ENCODE measurements around the gene AP4M1.

AP4M1 gene

DNA sequence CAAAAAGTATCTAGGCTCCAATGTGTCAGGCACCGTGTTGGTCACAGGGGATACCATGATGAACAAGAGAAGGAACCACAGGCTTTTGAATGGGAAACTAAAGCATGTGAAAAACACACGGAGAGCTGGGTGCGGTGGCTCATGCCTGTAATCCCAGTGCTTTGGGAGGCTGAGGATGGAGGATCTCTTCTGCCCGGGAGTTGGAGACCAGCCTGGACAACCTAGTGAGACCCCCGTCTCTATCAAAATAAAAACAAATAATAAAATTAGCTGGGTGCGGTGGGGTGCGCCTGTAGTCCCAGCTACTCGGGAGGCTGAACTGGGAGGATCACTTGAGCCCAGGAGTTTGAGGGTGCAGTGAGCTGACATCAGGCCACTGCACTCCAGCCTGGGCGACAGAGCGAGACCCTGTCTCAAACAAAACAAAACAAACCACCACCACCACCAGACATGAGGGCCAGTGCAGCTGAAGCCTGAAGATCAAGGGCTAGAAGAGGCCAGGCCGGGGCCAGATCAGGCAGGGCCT lies 13.3 kb upstream of the AP4M1 start:
- Histone ChIP-seq H3K9ac (ENCODE audit: low read depth, low read length) (peak overlapping the region; percentile 93), H3K4me3 (ENCODE audit: low read length) (peak overlapping the region; percentile 88), H3K4me1 (ENCODE audit: control insufficient read depth, insufficient read depth, low read length) (peaks cover 38% of the 10 kb centered on the region), H3K9me3 (replicated peaks; ENCODE audit: low read length) (no peaks in the 10 kb centered on the region), H3K36me3 (ENCODE audit: insufficient read depth, low read length) (peaks cover 30% of the 10 kb centered on the region), H3K4me2 (ENCODE audit: low read length) (peak overlapping the region; percentile 85), H3K27me3 (ENCODE audit: control insufficient read depth, insufficient read depth, low read length) (no peaks in the 10 kb centered on the region)

DNA sequence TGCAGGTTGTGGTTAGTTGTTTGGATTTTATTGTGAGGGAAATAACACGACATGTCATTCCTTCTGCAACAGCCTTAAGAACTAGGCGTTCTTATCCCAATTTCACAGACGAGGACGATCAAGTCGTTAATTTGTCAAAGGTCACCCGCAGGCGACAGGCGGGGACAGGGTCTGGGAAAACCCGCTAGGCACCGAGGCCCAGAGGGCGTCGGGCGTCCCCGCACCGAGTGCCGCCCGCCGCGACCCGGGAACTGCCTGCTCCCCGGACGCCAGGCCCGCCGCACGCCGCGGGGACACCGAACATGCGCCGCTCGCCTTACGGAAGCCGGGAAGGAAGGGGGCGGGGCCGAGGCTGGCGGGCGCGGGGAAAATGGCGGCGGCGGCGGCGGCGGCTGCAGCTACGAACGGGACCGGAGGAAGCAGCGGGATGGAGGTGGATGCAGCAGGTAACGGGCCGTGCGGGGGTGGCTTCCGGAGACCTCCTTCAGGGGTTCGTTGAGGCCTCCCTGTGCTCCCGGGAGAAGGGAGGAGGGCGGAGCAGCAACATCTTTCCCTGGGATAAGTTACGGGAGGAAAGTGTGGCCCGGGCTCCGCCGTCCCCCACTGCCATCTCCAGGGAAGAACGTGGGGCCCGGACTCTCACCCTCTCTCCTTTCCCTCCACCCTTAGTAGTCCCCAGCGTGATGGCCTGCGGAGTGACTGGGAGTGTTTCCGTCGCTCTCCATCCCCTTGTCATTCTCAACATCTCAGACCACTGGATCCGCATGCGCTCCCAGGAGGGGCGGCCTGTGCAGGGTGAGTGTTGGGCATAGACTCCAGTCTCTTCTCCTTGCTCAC lies 12.6 kb upstream of the AP4M1 start, which contains the start of gene COPS6:
Gene COPS6 (plus strand): TSS at position 349 of the 837 bp plus-strand sequence. CDS start 22 bp downstream, at position 371.
- Histone ChIP-seq H3K36me3 (ENCODE audit: insufficient read depth, low read length) (peaks cover 37% of the 10 kb centered on the region), H3K9me3 (replicated peaks; ENCODE audit: low read length) (no peaks in the 10 kb centered on the region), H3K4me1 (ENCODE audit: control insufficient read depth, insufficient read depth, low read length) (peaks cover 43% of the 10 kb centered on the region)

DNA sequence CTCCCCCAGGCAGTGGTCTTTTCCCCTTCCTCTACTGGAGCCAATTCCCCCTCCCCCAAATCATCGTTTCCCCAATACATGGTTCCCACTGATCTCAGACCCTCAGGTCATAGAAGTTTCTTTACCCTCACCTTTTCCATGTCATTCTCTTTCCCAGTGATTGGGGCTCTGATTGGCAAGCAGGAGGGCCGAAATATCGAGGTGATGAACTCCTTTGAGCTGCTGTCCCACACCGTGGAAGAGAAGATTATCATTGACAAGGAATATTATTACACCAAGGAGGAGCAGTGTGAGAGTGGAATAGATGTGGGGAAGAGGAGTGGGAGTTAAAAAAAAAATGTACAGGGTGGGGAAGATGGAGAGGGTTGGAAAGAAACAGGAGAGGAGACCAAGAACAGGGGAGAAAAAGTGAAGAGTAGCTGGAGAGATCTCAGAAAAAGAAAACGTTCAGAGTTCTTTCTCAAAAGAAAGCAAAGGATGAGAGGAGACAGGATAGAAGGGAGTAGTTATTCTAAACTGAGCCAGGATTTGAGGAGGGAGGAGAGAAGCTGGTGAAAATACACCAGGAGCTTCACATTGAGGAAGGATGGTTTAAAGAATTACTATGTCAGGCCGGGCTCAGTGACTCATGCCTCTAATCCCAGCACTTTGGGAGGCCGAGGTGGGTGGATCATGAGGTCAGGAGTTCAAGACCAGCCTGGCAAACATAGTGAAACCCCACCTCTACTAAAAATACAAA lies 11.8 kb upstream of the AP4M1 start:
- Histone ChIP-seq H3K4me1 (ENCODE audit: control insufficient read depth, insufficient read depth, low read length) (peaks cover 43% of the 10 kb centered on the region), H3K9me3 (replicated peaks; ENCODE audit: low read length) (no peaks in the 10 kb centered on the region), H3K36me3 (ENCODE audit: insufficient read depth, low read length) (peaks cover 45% of the 10 kb centered on the region), H3K9ac (ENCODE audit: low read depth, low read length) (peak overlapping the region; percentile 93), H3K27me3 (ENCODE audit: control insufficient read depth, insufficient read depth, low read length) (no peaks in the 10 kb centered on the region), H3K4me2 (ENCODE audit: low read length) (peak overlapping the region; percentile 85), H3K4me3 (ENCODE audit: low read length) (peak overlapping the region; percentile 88)

More for the DNA sequence above, 12.6 kb upstream of the AP4M1 start, which contains the start of gene COPS6:
- H3K9ac ChIP-seq (ENCODE audit: low read depth, low read length) = peak within 1 kb of the TSS; percentile 93
- no peaks in the 10 kb centered on the region for H3K27me3 ChIP-seq (ENCODE audit: control insufficient read depth, insufficient read depth, low read length)
- H3K4me2 ChIP-seq (ENCODE audit: low read length) = peak within 1 kb of the TSS; percentile 85
- H3K4me3 ChIP-seq (ENCODE audit: low read length) = peak within 1 kb of the TSS; percentile 88

DNA sequence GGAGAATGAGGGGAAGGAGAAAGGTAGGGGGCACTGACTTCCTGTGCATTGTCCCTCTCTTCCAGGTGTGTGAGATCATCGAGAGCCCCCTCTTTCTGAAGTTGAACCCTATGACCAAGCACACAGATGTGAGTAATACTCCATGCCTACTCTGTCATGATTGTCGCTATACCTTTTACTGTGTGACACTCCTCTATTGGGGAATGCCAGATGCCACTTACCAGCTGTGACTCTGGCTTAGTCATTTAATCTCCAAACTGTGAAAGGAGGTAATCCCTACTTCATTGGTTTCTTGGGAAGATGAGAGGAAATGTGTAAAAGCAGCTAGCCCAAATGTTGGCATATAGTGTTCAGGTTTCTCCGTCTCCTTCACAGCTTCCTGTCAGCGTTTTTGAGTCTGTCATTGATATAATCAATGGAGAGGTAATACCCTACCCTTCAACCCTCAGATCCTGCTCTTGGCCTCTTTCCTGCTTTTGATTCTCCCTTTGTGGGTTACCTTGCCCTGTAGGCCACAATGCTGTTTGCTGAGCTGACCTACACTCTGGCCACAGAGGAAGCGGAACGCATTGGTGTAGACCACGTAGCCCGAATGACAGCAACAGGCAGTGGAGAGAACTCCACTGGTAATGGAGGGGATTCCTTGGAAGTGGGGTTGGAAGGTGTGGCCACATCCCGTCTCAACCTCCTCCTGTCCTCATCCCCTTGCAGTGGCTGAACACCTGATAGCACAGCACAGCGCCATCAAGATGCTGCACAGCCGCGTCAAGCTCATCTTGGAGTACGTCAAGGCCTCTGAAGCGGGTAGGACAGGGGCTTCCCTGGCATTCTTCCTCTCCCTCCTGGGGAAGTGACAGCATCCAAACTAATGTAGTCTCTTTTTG lies 10.7 kb upstream of the AP4M1 start:
- no peak overlapping the region for H3K9ac ChIP-seq (ENCODE audit: low read depth, low read length)
- H3K36me3 ChIP-seq (ENCODE audit: insufficient read depth, low read length) = peaks cover 55% of the 10 kb centered on the region
- peaks cover 43% of the 10 kb centered on the region for H3K4me1 ChIP-seq (ENCODE audit: control insufficient read depth, insufficient read depth, low read length)
- peak overlapping the region; percentile 85 for H3K4me2 ChIP-seq (ENCODE audit: low read length)
- H3K9me3 ChIP-seq (replicated peaks; ENCODE audit: low read length) = no peaks in the 10 kb centered on the region
- H3K27me3 ChIP-seq (ENCODE audit: control insufficient read depth, insufficient read depth, low read length) = no peaks in the 10 kb centered on the region
- peak overlapping the region; percentile 41 for H3K4me3 ChIP-seq (ENCODE audit: low read length)

DNA sequence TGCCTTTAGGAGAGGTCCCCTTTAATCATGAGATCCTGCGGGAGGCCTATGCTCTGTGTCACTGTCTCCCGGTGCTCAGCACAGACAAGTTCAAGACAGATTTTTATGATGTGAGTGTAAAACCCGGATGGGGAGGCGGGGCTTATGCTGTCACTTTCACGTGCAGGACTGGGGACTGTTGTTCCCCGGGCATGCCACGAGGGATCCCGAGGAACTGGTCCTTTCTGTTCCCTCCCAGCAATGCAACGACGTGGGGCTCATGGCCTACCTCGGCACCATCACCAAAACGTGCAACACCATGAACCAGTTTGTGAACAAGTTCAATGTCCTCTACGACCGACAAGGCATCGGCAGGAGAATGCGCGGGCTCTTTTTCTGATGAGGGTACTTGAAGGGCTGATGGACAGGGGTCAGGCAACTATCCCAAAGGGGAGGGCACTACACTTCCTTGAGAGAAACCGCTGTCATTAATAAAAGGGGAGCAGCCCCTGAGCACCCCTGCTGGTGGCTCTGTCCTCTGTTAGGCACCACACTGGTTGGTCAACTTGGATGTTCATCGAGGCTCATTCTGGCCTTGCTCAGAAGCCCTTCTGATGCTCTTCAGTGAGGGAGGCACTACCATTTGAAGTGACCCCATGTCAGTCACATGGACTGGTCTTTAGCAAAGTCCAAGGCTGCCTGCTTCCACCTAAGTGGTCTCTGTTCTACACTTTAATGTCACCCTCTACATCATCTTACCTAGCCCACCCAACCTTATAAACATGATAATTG lies 9.8 kb upstream of the AP4M1 start:
- Histone ChIP-seq H3K4me3 (ENCODE audit: low read length) (no peak overlapping the region), H3K27me3 (ENCODE audit: control insufficient read depth, insufficient read depth, low read length) (no peaks in the 10 kb centered on the region), H3K9me3 (replicated peaks; ENCODE audit: low read length) (no peaks in the 10 kb centered on the region), H3K9ac (ENCODE audit: low read depth, low read length) (no peak overlapping the region), H3K4me2 (ENCODE audit: low read length) (no peak overlapping the region), H3K4me1 (ENCODE audit: control insufficient read depth, insufficient read depth, low read length) (peaks cover 41% of the 10 kb centered on the region), H3K36me3 (ENCODE audit: insufficient read depth, low read length) (peaks cover 63% of the 10 kb centered on the region)

DNA sequence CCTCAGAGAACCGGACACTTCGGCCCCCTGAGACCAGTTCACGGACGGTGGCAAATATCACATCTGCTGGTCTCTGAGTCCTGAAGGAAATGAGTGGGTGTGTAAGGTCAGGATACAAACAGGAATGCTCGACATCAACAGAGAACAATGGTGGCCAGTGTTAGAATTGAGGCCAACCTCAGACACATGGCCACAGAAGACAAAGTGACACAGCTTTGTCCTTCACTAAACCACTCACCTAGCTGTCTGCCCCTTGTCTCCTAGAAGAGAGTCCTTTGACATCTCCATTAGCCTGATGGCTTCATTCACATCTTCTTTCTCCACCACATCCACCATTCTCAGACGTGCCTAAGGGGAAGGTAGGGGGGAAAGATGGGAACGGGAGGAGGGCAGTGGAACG lies 8.4 kb upstream of the AP4M1 start:
- H3K36me3 ChIP-seq (ENCODE audit: insufficient read depth, low read length) = peaks cover 75% of the 10 kb centered on the region
- H3K9me3 ChIP-seq (replicated peaks; ENCODE audit: low read length) = no peaks in the 10 kb centered on the region
- no peak overlapping the region for H3K4me2 ChIP-seq (ENCODE audit: low read length)
- H3K4me1 ChIP-seq (ENCODE audit: control insufficient read depth, insufficient read depth, low read length) = peaks cover 28% of the 10 kb centered on the region
- no peak overlapping the region for H3K4me3 ChIP-seq (ENCODE audit: low read length)
- no peaks in the 10 kb centered on the region for H3K27me3 ChIP-seq (ENCODE audit: control insufficient read depth, insufficient read depth, low read length)
- no peak overlapping the region for H3K9ac ChIP-seq (ENCODE audit: low read depth, low read length)

DNA sequence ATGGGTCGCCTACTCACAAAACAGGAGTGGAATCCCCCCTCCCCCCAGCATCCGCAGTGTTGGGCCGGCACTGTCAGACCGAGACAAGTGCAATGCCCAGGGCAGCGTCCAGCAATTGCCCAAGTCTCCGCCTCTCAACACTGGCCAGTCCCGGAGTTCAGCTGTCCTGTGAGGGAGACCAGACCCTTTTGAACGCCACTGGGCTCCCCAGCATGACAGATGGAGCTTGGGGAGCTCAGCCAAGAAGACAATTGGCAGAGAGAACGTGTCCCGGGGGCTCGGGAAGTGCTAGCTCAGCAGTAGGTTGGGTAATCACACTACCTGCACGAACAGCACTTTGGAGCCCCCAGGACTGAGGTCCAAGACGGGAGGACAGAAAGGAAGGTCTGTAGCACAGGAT lies 7.9 kb upstream of the AP4M1 start:
- Histone ChIP-seq H3K9me3 (replicated peaks; ENCODE audit: low read length) (no peaks in the 10 kb centered on the region), H3K4me2 (ENCODE audit: low read length) (no peak overlapping the region), H3K27me3 (ENCODE audit: control insufficient read depth, insufficient read depth, low read length) (no peaks in the 10 kb centered on the region), H3K4me1 (ENCODE audit: control insufficient read depth, insufficient read depth, low read length) (peaks cover 24% of the 10 kb centered on the region), H3K4me3 (ENCODE audit: low read length) (no peak overlapping the region), H3K36me3 (ENCODE audit: insufficient read depth, low read length) (peaks cover 80% of the 10 kb centered on the region), H3K9ac (ENCODE audit: low read depth, low read length) (no peak overlapping the region)

DNA sequence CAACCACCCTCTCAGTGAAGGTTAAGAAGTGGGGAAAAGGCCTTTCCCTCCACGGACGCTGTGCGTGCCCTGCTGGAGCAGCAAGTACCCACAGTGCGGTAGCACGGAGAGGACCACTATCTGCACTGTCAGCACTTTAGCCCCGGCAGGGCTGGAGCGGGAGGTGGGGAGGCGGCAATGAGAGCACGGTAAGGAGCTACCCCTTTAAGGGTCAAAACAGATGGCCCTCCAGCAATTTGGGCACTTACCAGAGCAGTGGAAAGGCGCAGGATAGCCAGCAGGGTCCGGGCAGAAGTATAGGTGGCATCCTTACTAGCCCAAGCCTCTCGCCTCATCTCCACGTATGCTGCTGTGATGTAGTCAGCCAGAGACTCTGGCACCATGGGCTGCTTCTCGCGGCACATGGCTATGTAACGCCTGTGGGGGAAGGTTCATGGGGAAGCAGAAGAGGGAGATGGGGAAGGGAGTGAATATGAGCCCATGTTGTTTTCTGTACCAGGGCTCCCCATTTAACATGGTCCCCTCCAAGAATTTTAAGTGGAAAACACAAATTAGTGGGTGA lies 7.4 kb upstream of the AP4M1 start:
- no peak overlapping the region for H3K4me2 ChIP-seq (ENCODE audit: low read length)
- no peak overlapping the region for H3K4me3 ChIP-seq (ENCODE audit: low read length)
- H3K4me1 ChIP-seq (ENCODE audit: control insufficient read depth, insufficient read depth, low read length) = peaks cover 22% of the 10 kb centered on the region
- no peaks in the 10 kb centered on the region for H3K27me3 ChIP-seq (ENCODE audit: control insufficient read depth, insufficient read depth, low read length)
- no peak overlapping the region for H3K9ac ChIP-seq (ENCODE audit: low read depth, low read length)
- H3K36me3 ChIP-seq (ENCODE audit: insufficient read depth, low read length) = peaks cover 85% of the 10 kb centered on the region
- no peaks in the 10 kb centered on the region for H3K9me3 ChIP-seq (replicated peaks; ENCODE audit: low read length)

DNA sequence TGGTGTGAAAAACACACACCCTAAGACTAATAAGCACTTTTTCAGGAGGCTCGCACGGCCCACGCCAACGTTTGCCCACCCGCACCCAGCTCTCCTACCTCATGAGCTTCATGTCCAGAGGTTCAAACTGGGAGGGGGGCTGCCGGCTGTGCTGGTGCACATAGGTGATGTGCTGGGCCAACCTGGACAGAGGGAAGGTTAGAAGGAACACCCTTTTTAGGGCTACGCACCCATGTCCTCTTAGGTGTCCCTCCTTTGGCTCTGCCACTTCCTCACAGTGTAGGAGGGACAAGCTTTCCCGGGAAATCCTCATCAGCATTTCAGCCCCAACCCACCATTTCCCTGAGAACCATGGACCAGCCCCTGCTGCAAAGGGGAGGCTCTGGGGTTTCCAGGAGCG lies 6.2 kb upstream of the AP4M1 start:
- Histone ChIP-seq H3K27me3 (ENCODE audit: control insufficient read depth, insufficient read depth, low read length) (no peaks in the 10 kb centered on the region), H3K4me1 (ENCODE audit: control insufficient read depth, insufficient read depth, low read length) (peaks cover 21% of the 10 kb centered on the region), H3K9me3 (replicated peaks; ENCODE audit: low read length) (no peaks in the 10 kb centered on the region), H3K36me3 (ENCODE audit: insufficient read depth, low read length) (peaks cover 93% of the 10 kb centered on the region), H3K4me3 (ENCODE audit: low read length) (no peak overlapping the region), H3K4me2 (ENCODE audit: low read length) (no peak overlapping the region), H3K9ac (ENCODE audit: low read depth, low read length) (no peak overlapping the region)

DNA sequence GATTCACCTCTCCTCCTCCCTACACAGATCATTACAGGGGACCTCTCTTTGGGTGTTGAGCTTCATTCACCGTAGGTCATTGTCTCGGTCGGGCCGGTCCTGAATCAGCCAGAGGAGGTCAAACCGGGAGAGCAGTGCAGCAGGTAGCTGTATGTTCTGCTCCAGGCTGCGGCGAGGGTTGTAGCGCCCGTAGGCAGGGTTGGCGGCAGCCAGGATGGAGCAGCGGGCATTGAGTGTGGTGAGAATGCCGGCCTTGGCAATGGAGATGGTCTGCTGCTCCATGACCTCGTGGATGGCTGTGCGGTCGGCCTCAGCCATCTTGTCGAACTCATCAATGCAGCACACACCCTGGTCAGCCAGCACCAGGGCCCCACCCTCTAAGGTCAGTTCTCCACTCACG lies 5.7 kb upstream of the AP4M1 start:
- no peaks in the 10 kb centered on the region for H3K9me3 ChIP-seq (replicated peaks; ENCODE audit: low read length)
- H3K4me3 ChIP-seq (ENCODE audit: low read length) = no peak overlapping the region
- H3K4me2 ChIP-seq (ENCODE audit: low read length) = no peak overlapping the region
- H3K36me3 ChIP-seq (ENCODE audit: insufficient read depth, low read length) = peaks cover 88% of the 10 kb centered on the region
- H3K4me1 ChIP-seq (ENCODE audit: control insufficient read depth, insufficient read depth, low read length) = peaks cover 17% of the 10 kb centered on the region
- no peaks in the 10 kb centered on the region for H3K27me3 ChIP-seq (ENCODE audit: control insufficient read depth, insufficient read depth, low read length)
- H3K9ac ChIP-seq (ENCODE audit: low read depth, low read length) = no peak overlapping the region

All from skeletal muscle satellite cell (primary cell).